Large intestine (tissue), 12 donors: ENCODE measurements around the gene CCDC174. TPM values are rescaled to one million over a fixed set of nuclear protein-coding genes. Genes with fewer than 3 reads are reported as not detected.
"Not testable (repeated sequence)": the region's sequence is repeated elsewhere in the genome, so short reads cannot be mapped to it uniquely, and the experiment has no call there.

ENCODE experiments used
- DNase-seq, 2 donors: peaks; one replicate each; pipeline versions ENCODE4 v3.0.0 to v3.0.0-alpha.2; 2013
- H3K27ac ChIP-seq: one replicate; pipeline ENCODE4 v1.5.1; 2013; ENCODE audit warnings: low read length
- H3K27me3 ChIP-seq: 2 replicates; pipeline ENCODE4 v1.6.1; 2013; ENCODE audit warnings: low read length; ENCODE audit not compliant: control insufficient read depth, insufficient read depth
- H3K36me3 ChIP-seq: 2 replicates; pipeline ENCODE4 v1.6.1; 2013; ENCODE audit warnings: low read length; ENCODE audit not compliant: control insufficient read depth, insufficient read depth
- H3K4me1 ChIP-seq: one replicate; pipeline ENCODE4 v1.6.1; 2013; ENCODE audit warnings: low read length; ENCODE audit not compliant: control insufficient read depth, insufficient read depth
- H3K4me3 ChIP-seq: one replicate; pipeline ENCODE4 v1.5.1; 2013; ENCODE audit warnings: low read length
- H3K9me3 ChIP-seq: one replicate; pipeline ENCODE4 v1.6.1; 2013; ENCODE audit warnings: mild to moderate bottlenecking, low read depth, low read length, moderate library complexity; ENCODE audit not compliant: control insufficient read depth
- WGBS: methylation state at CpG from one replicate; pipeline ENCODE4 v1.1.5; 2013; ENCODE audit warnings: low lambda C conversion rate; ENCODE audit not compliant: insufficient coverage; 5-methylcytosine and 5-hydroxymethylcytosine counted together
- long read RNA-seq, 11 donors: transcript quantifications; one replicate each; lab custom pipeline, GENCODE V29; 2026
- polyA plus RNA-seq: library from polyadenylated mRNA; unstranded; fragments of 120-200 nt; gene quantifications from one replicate; pipeline ENCODE4 v1.2.1, GENCODE V29; 2013

Gene CCDC174
- polyA plus RNA-seq = 23.8 TPM
- long read RNA-seq, donor 1, partial matches to known transcripts = 0 of 3 reads
- long read RNA-seq, donor 1, other reads (novel, unspliced or antisense) = 0 of 3 reads
- long read RNA-seq, donor 2, partial matches to known transcripts = 15 of 20 reads
- long read RNA-seq, donor 2, other reads (novel, unspliced or antisense) = 0 of 20 reads
- long read RNA-seq, donor 3 = 0 reads
- long read RNA-seq, donor 4 = 0 reads
- long read RNA-seq, donor 5, partial matches to known transcripts = 0 of 5 reads
- long read RNA-seq, donor 5, other reads (novel, unspliced or antisense) = 0 of 5 reads
- long read RNA-seq, donor 6, partial matches to known transcripts = 0 of 7 reads
- long read RNA-seq, donor 6, other reads (novel, unspliced or antisense) = 0 of 7 reads
- long read RNA-seq, donor 7, partial matches to known transcripts = 0 of 2 reads
- long read RNA-seq, donor 7, other reads (novel, unspliced or antisense) = 0 of 2 reads
- long read RNA-seq, donor 8, partial matches to known transcripts = 0 of 8 reads
- long read RNA-seq, donor 8, other reads (novel, unspliced or antisense) = 0 of 8 reads
- long read RNA-seq, donor 9, partial matches to known transcripts = 0 of 6 reads
- long read RNA-seq, donor 9, other reads (novel, unspliced or antisense) = 0 of 6 reads
- long read RNA-seq, donor 10, partial matches to known transcripts = 5 of 5 reads
- long read RNA-seq, donor 10, other reads (novel, unspliced or antisense) = 0 of 5 reads
- long read RNA-seq, donor 11 = 0 reads

- WGBS = 0% methylated on average over 2 of the region's 47 CpGs
- H3K9me3 ChIP-seq = no peaks in the 10 kb centered on the region
- peak; percentile 99 to 100 for DNase-seq
These were observed at the start of gene CCDC174 for GRCh38 chr3:14651440-14652251. CCDC174 (plus strand) TSS chr3:14651762; CDS start chr3:14651837, 75 bp downstream.

GRCh38 chr3:14602006-14602803 lies 49.4 kb upstream of the CCDC174 start:
- DNase-seq = peak in 1 of 2 donors; percentile 14
- Histone ChIP-seq H3K27ac (no peak overlapping the region), H3K4me1 (no peaks in the 10 kb centered on the region), H3K9me3 (no peaks in the 10 kb centered on the region), H3K4me3 (no peak overlapping the region), H3K27me3 (peaks cover 81% of the 10 kb centered on the region), H3K36me3 (no peaks in the 10 kb centered on the region)
- WGBS = no CpG with 5 or more reads among the region's 66 CpGs

More at GRCh38 chr3:14651440-14652251, at the start of gene CCDC174:
- Histone ChIP-seq H3K27ac (peak within 1 kb of the TSS; percentile 81), H3K4me1 (peaks cover 43% of the 10 kb centered on the region), H3K36me3 (peaks cover 19% of the 10 kb centered on the region), H3K27me3 (no peaks in the 10 kb centered on the region), H3K4me3 (peak within 1 kb of the TSS; percentile 75)

DNA sequence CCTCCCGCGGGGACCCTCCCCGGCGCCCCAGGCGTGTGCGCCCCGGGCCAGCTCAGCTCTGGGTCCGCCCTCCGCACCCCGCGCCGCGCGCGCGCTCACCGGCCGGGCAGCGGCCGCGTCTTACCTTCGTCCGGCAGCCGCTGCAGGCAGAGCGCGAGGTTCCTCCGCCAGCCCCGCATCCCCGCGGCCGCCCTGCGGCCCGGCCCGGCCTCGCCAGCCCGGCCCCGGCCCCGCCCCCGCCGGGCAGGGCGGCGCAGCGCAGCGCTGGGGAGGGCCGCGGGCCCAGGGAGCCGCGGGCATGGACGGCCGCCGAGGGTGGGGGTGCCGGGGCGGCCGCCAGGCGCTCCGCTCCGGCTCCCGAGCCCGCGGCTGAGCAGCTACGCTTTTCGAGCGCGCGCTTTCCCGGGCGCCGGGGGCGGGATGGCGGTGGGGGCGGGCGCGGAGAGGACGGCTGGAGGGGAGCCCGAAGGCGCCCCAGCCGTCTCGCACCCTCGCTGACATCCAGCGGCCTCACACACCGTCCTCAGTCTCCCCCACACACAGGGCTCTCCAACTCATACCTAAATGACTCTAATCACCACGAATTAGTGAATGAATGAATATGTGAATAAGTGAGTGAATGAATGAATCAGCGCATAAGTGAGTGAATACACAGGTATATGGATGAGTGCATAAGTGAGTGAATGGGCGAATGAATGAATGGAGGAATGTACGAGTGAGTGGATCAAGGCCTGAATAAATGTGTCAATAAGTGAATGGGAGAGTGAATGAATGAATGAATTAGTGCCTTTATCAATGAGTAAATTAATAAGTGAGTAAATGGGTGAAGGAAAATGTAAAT lies 48.5 kb upstream of the CCDC174 start:
- Histone ChIP-seq H3K4me1 (no peaks in the 10 kb centered on the region), H3K27ac (no peak overlapping the region), H3K9me3 (no peaks in the 10 kb centered on the region), H3K36me3 (no peaks in the 10 kb centered on the region), H3K4me3 (no peak overlapping the region), H3K27me3 (peaks cover 78% of the 10 kb centered on the region)
- no peak for DNase-seq
- WGBS = 77% methylated on average over 3 of the region's 85 CpGs

- DNase-seq = no peak
- Histone ChIP-seq H3K27ac (no peak overlapping the region), H3K36me3 (no peaks in the 10 kb centered on the region), H3K27me3 (peaks cover 76% of the 10 kb centered on the region), H3K4me1 (no peaks in the 10 kb centered on the region), H3K4me3 (no peak overlapping the region), H3K9me3 (no peaks in the 10 kb centered on the region)
- no CpG with 5 or more reads among the region's 5 CpGs for WGBS
These were observed 46.5 kb upstream of the CCDC174 start for GRCh38 chr3:14605067-14605466.

DNA sequence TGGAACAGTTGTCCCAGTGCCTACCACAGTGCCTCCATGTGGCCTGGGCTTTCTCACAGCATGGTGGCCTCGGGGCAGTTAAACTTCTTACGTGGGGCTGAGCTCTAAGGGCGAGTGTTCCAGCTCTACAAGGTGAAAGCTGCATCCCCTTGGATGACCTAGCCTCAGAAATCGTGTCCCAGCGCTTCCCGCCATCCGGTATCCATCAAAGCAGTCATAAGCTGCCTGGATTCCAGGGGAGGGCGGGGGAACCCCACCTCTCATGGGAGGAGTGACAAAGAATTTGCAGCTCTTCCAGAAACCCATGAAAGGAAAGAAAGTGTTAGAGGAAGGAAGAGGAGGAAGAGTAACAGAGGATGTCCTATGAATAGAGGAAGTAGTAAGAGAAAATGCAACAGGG lies 45.8 kb upstream of the CCDC174 start:
- Histone ChIP-seq H3K4me3 (no peak overlapping the region), H3K27ac (no peak overlapping the region), H3K9me3 (no peaks in the 10 kb centered on the region), H3K4me1 (no peaks in the 10 kb centered on the region), H3K36me3 (no peaks in the 10 kb centered on the region), H3K27me3 (peaks cover 72% of the 10 kb centered on the region)
- no CpG with 5 or more reads among the region's 8 CpGs for WGBS
- no peak for DNase-seq

- no peak for DNase-seq
- Histone ChIP-seq H3K36me3 (no peaks in the 10 kb centered on the region), H3K27me3 (peaks cover 64% of the 10 kb centered on the region), H3K27ac (no peak overlapping the region), H3K4me1 (no peaks in the 10 kb centered on the region), H3K9me3 (no peaks in the 10 kb centered on the region), H3K4me3 (no peak overlapping the region)
- no CpG with 5 or more reads among the region's 7 CpGs for WGBS
These were observed 44.8 kb upstream of the CCDC174 start for GRCh38 chr3:14606669-14607339.

DNA sequence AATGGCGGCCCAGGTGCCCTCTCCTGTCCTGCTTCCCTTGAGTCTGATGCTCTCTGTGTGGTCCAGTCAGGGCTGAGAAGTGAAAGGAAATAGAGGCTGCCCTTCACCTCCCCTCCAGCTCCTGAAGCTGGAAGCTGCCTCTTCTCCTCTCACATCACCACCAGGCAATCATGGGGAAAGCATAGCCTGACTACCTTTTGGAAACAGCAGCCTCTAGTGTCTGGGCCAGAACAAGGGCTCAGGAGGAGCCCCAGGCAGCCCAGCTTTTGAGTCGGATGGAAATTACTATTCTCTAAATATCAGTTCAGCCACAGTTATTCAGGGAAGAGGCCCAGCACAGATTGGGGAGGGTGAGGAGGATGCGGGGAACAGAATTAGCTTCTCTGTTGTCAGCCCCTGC lies 43.3 kb upstream of the CCDC174 start:
- H3K27ac ChIP-seq = no peak overlapping the region
- WGBS = no CpG with 5 or more reads among the region's 3 CpGs
- peaks cover 59% of the 10 kb centered on the region for H3K27me3 ChIP-seq
- H3K36me3 ChIP-seq = no peaks in the 10 kb centered on the region
- H3K4me1 ChIP-seq = no peaks in the 10 kb centered on the region
- DNase-seq = no peak
- H3K4me3 ChIP-seq = no peak overlapping the region
- H3K9me3 ChIP-seq = no peaks in the 10 kb centered on the region

- H3K4me1 ChIP-seq, H3K9me3 ChIP-seq, H3K36me3 ChIP-seq, H3K27ac ChIP-seq, H3K4me3 ChIP-seq, DNase-seq: not testable (repeated sequence)
- peaks cover 55% of the 10 kb centered on the region for H3K27me3 ChIP-seq
- no CpG with 5 or more reads among the region's 3 CpGs for WGBS
These were observed 42.5 kb upstream of the CCDC174 start for GRCh38 chr3:14609058-14609457.

DNA sequence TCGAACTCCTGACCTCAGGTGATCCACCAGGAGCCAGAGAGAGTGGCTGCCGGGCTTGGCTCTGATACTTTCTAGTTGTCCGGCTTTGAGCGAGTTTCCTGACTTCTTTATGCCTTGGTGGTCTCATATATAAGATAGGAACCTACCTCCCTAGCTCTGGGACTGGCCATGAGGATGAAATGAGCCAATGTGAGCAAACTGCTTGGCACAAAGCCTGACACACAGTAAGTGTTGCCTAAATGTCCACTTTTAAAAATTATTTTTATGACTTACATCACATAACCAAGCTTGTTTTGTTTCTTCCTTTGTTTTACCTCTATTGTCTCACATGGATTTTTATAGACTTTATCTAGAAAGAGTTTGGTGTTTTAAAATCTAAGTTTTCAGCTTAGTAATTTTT lies 42.1 kb upstream of the CCDC174 start:
- no CpG with 5 or more reads among the region's 4 CpGs for WGBS
- H3K4me1 ChIP-seq = no peaks in the 10 kb centered on the region
- no peak overlapping the region for H3K27ac ChIP-seq
- no peaks in the 10 kb centered on the region for H3K36me3 ChIP-seq
- H3K9me3 ChIP-seq = no peaks in the 10 kb centered on the region
- no peak for DNase-seq
- peaks cover 51% of the 10 kb centered on the region for H3K27me3 ChIP-seq
- no peak overlapping the region for H3K4me3 ChIP-seq
